Endothelial cell of umbilical vein (primary cell): Measurements from ENCODE around the gene ADIRF.

Experiments used
- CTCF ChIP-seq, 2 donors: IDR thresholded peaks; 1 replicate in 1 of 2; 2 replicates in 1 of 2; pipeline ENCODE4 v1.5.1; 2011; ENCODE audit warnings: low read length in 2 of 2, mild to moderate bottlenecking in 2 of 2, moderate library complexity in 2 of 2, control low read depth in 1 of 2, inconsistent platforms in 1 of 2, low read depth in 1 of 2; ENCODE audit not compliant: insufficient read depth in 1 of 2; ENCODE audit errors: extremely low read depth in 1 of 2
- EZH2 ChIP-seq: IDR thresholded peaks from 2 replicates; pipeline ENCODE4 v1.6.1; 2012; ENCODE audit warnings: borderline replicate concordance, low read depth, mild to moderate bottlenecking, moderate library complexity, low read length, inconsistent platforms; ENCODE audit not compliant: severe bottlenecking
- FOS ChIP-seq: IDR thresholded peaks from 2 replicates; pipeline ENCODE4 v1.6.1; 2011; ENCODE audit warnings: mild to moderate bottlenecking, low read length, moderate library complexity, borderline replicate concordance; ENCODE audit not compliant: insufficient read depth
- GATA2 ChIP-seq: IDR thresholded peaks from 2 replicates; pipeline ENCODE4 v1.7.0; 2011; ENCODE audit warnings: low read depth, mild to moderate bottlenecking, moderate library complexity, mixed read lengths, low read length; ENCODE audit not compliant: insufficient read length, insufficient read depth
- JUN ChIP-seq: IDR thresholded peaks from 2 replicates; pipeline ENCODE4 v1.6.1; 2011; ENCODE audit warnings: borderline replicate concordance, low read depth; ENCODE audit not compliant: insufficient read length, insufficient read depth
- MYC ChIP-seq: IDR thresholded peaks from one replicate; pipeline ENCODE4 v1.6.1; 2011; ENCODE audit warnings: mild to moderate bottlenecking, low read depth, low read length
- POLR2A ChIP-seq: IDR thresholded peaks from 2 replicates; pipeline ENCODE4 v1.6.1; 2012; ENCODE audit warnings: low read depth, mild to moderate bottlenecking, control low read depth, low read length
- POLR2AphosphoS5 ChIP-seq: IDR thresholded peaks from 2 replicates; pipeline ENCODE4 v1.6.1; 2012; ENCODE audit warnings: low read depth, mild to moderate bottlenecking, control low read depth, low read length, moderate library complexity; ENCODE audit not compliant: insufficient read depth

- TF ChIP-seq POLR2A (no peak), EZH2 (no peak), CTCF (IDR thresholded peaks at IDR 0.05; ENCODE audit: extremely low read depth in 1 of 2, insufficient read depth in 1 of 2, low read depth in 1 of 2, low read length in 2 of 2) (no peak), POLR2AphosphoS5 (no peak), JUN (no peak), GATA2 (no peak), FOS (no peak), MYC (no peak)
These were observed 32.2 kb downstream of the ADIRF start for GRCh38 chr10:87000491-87000890.
